AG04450 (cell line): ENCODE measurements around the gene CCDC91. TPM values are rescaled to one million over a fixed set of nuclear protein-coding genes. Genes with fewer than 3 reads are reported as not detected.
A peak's percentile ranks its signal among the peaks of the same experiment; 100 is the strongest.

Experiments used
- CTCF ChIA-PET: fragments of 300-600, 350-600 bp; formaldehyde crosslinking; extraction: SDS; loops from one replicate; lab custom pipeline; 2022; ENCODE audit warnings: antibody characterized with exemption, inconsistent platforms; lab: Charles Lee
- POLR2A ChIA-PET: fragments of 350-600 bp; formaldehyde crosslinking; extraction: SDS; loops from one replicate; lab custom pipeline; 2021; ENCODE audit warnings: antibody characterized with exemption, inconsistent platforms; lab: Yijun Ruan, JAX
- DNase-seq: peaks from one replicate; pipeline ENCODE4 v3.0.0-alpha.2; 2011; ENCODE audit warnings: low read depth, low spot score
- H3K27ac ChIP-seq: one replicate; pipeline ENCODE4 v1.5.1; 2012; ENCODE audit warnings: low read depth, low read length, control low read depth
- H3K27me3 ChIP-seq: one replicate; pipeline ENCODE4 v1.6.0; 2012; ENCODE audit warnings: low read length; ENCODE audit not compliant: control insufficient read depth, insufficient read depth
- H3K4me3 ChIP-seq: 2 replicates; pipeline ENCODE4 v1.5.1; 2011; ENCODE audit warnings: mild to moderate bottlenecking, low read depth, low read length, control low read depth
- H3K9me3 ChIP-seq: 2 replicates; pipeline ENCODE4 v1.5.1; 2012; ENCODE audit warnings: low read length; ENCODE audit not compliant: control insufficient read depth, insufficient read depth
- polyA plus RNA-seq: library from polyadenylated mRNA; depleted of rRNA; stranded (reverse); fragments of >200 nt; gene quantifications from 2 replicates; pipeline ENCODE4 v1.2.3, GENCODE V29; 2011
- TF ChIP-seq, protein P1 (sequence below): IDR thresholded peaks from 2 replicates; pipeline ENCODE4 v1.5.1; 2011; ENCODE audit warnings: low read depth, low read length, control low read depth, inconsistent platforms

Gene CCDC91
- polyA plus RNA-seq, 1 experiment: 21.0 TPM

DNA sequence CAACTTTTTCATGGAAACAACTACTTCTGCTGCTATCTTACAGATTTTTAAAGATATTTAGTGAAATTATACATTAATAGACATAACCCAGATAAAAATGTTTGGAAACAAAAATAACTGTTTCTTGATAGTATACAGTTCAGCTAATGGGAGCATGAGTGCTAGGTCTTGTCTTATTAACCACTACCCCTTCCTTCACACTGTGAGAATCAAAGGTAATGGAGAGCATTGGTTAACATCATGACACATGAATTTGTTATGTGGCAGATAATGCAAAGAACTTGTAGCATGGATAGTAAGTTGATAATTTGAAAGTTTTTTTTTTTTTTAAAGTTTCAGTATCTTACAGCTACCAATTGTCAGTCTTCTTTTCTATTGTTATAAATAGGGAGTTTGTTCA lies 44.2 kb downstream of the CCDC91 start:
- H3K4me3 ChIP-seq: no peak overlapping the region
- H3K9me3 ChIP-seq: no peaks in the 10 kb centered on the region
- POLR2A ChIA-PET: no interaction called here
- TF ChIP-seq, protein P1, sequence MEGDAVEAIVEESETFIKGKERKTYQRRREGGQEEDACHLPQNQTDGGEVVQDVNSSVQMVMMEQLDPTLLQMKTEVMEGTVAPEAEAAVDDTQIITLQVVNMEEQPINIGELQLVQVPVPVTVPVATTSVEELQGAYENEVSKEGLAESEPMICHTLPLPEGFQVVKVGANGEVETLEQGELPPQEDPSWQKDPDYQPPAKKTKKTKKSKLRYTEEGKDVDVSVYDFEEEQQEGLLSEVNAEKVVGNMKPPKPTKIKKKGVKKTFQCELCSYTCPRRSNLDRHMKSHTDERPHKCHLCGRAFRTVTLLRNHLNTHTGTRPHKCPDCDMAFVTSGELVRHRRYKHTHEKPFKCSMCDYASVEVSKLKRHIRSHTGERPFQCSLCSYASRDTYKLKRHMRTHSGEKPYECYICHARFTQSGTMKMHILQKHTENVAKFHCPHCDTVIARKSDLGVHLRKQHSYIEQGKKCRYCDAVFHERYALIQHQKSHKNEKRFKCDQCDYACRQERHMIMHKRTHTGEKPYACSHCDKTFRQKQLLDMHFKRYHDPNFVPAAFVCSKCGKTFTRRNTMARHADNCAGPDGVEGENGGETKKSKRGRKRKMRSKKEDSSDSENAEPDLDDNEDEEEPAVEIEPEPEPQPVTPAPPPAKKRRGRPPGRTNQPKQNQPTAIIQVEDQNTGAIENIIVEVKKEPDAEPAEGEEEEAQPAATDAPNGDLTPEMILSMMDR: no peak
- no peaks in the 10 kb centered on the region for H3K27me3 ChIP-seq
- CTCF ChIA-PET: interaction anchor here (0.7 kb wide), 1 partner anchor 1802 kb away, joined by 4 read pairs; no protein-coding TSS in a partner anchor
- no peak overlapping the region for H3K27ac ChIP-seq
- DNase-seq: no peak

DNA sequence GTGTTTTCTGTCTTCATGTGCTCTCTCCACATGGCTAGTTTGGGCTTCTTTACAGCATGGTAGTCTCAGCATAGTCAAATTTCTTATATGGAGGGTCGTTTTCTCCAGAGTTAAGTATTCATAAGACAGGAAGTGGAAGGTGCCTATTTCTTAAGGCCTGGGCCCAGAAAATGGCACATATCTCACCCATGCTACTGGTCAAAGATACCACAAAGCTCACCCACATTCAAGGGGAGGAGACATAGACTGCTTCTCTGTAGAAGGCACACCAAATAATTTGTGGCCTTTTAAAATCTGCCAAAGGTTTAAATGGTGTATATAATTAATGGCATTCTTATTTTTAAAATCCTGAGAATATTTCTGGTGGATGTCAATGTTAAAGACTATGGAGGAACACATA lies 44.8 kb downstream of the CCDC91 start:
- Histone ChIP-seq H3K4me3 (no peak overlapping the region), H3K27ac (no peak overlapping the region), H3K9me3 (no peaks in the 10 kb centered on the region), H3K27me3 (no peaks in the 10 kb centered on the region)
- ChIA-PET CTCF (interaction anchor here (0.7 kb wide), 1 partner anchor 1803 kb away, joined by 4 read pairs; no protein-coding TSS in a partner anchor), POLR2A (no interaction called here)
- TF ChIP-seq, protein P1: no peak
- no peak for DNase-seq

DNA sequence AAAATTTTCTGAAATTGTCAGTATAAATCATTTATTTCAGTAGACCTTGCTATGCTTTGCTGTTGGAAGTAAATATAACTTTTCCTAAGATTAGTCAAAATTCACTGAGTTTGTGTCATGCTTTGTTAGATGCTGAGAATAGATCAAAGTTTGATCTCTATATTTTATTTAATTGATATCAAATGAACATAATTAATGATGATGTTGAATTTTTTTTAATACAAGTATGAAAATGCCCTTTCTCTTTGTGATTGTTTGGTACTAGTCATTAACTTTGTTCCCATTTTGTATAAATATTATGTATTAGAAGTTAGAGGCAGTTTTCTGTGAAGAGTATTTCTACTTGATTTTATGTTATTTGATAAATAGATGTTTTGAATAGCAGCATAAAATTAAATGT lies 45.7 kb downstream of the CCDC91 start:
- ChIA-PET CTCF (interaction anchor here (1.4 kb wide), 1 partner anchor 15 kb away, joined by 3 read pairs; no protein-coding TSS in a partner anchor), POLR2A (no interaction called here)
- Histone ChIP-seq H3K27me3 (no peaks in the 10 kb centered on the region), H3K4me3 (no peak overlapping the region), H3K9me3 (no peaks in the 10 kb centered on the region), H3K27ac (no peak overlapping the region)
- no peak for DNase-seq
- TF ChIP-seq, protein P1: no peak

DNA sequence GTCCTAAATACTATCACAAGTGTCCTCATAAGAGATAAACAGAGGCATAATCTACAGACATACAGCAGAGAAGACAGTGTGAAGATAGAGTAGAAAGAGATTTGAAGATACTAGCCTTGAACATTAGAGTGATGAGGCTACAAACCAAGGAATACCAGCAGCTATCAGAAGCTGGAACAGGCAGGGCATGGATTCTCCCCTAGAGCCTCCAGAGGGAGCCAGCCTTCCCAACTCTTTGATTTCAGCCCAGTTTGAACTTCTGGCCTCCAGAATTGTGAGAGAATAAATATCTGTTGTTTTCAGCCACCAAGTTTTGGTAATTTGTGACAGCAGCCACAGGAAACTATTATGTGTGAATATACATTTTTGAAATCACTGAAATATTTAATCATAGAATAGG lies 47.2 kb downstream of the CCDC91 start:
- ChIA-PET CTCF (no interaction called here), POLR2A (no interaction called here)
- Histone ChIP-seq H3K9me3 (no peaks in the 10 kb centered on the region), H3K4me3 (no peak overlapping the region), H3K27ac (no peak overlapping the region), H3K27me3 (no peaks in the 10 kb centered on the region)
- DNase-seq: no peak
- TF ChIP-seq, protein P1: peak; percentile 15; the same call in 1 of the 2 replicates

DNA sequence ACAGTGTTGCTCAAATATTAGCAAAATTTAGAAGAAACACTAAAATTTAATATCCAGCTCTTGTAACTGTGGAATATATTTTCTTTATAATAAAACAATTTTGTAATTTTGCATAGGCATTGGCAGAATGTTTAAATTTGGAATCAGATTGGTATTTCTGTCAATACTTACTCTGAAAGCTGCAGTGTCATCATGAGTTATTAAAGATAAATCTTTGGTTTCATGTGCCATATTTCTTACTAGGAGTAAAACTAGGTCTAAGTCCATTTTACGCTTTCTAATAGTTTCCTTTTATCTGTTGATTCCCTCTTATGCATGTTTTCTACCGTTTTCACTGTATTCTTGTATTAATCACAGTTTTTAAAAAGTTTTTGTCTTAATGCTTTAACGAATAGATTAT lies 49.7 kb downstream of the CCDC91 start:
- ChIA-PET POLR2A (interaction anchor here (0.6 kb wide), 1 partner anchor 289 kb away, joined by 4 read pairs; no protein-coding TSS in a partner anchor), CTCF (no interaction called here)
- TF ChIP-seq, protein P1: no peak
- DNase-seq: no peak
- Histone ChIP-seq H3K9me3 (no peaks in the 10 kb centered on the region), H3K4me3 (no peak overlapping the region), H3K27me3 (no peaks in the 10 kb centered on the region), H3K27ac (no peak overlapping the region)
